ENCODE measurements around the gene LNX1.

The LNX1 gene

GRCh38 chr4:53479736-53480525, 111.4 kb downstream of the LNX1 start:
- TF ChIP-seq CTCF (IDR thresholded peaks at IDR 0.05; ENCODE audit: poor library complexity, severe bottlenecking): no peak
- H3K27me3 ChIP-seq (ENCODE audit: insufficient read depth, poor library complexity, severe bottlenecking): no peaks in the 10 kb centered on the region
- no peak overlapping the region for H3K4me3 ChIP-seq (ENCODE audit: severe bottlenecking)
- no peaks in the 10 kb centered on the region for H3K9me3 ChIP-seq (ENCODE audit: severe bottlenecking)
- peak overlapping the region; percentile 51 for H3K27ac ChIP-seq (ENCODE audit: poor library complexity, severe bottlenecking)
- ATAC-seq (ENCODE audit: low read depth) (peak; percentile 54; the same call in 2 of the 3 replicates), DNase-seq (ENCODE audit: low spot score) (no peak)
- H3K4me1 ChIP-seq (ENCODE audit: insufficient read depth, poor library complexity, severe bottlenecking): peaks cover 36% of the 10 kb centered on the region
- no peaks in the 10 kb centered on the region for H3K36me3 ChIP-seq (ENCODE audit: low read depth)

GRCh38 chr4:53478671-53479456, 112.4 kb downstream of the LNX1 start:
- Histone ChIP-seq H3K27me3 (ENCODE audit: insufficient read depth, poor library complexity, severe bottlenecking) (no peaks in the 10 kb centered on the region), H3K4me1 (ENCODE audit: insufficient read depth, poor library complexity, severe bottlenecking) (peaks cover 36% of the 10 kb centered on the region), H3K4me3 (ENCODE audit: severe bottlenecking) (no peak overlapping the region), H3K27ac (ENCODE audit: poor library complexity, severe bottlenecking) (peak overlapping the region; percentile 51), H3K36me3 (ENCODE audit: low read depth) (no peaks in the 10 kb centered on the region), H3K9me3 (ENCODE audit: severe bottlenecking) (no peaks in the 10 kb centered on the region)
- ATAC-seq (ENCODE audit: low read depth) (peak; percentile 53), DNase-seq (ENCODE audit: low spot score) (no peak)
- TF ChIP-seq CTCF (IDR thresholded peaks at IDR 0.05; ENCODE audit: poor library complexity, severe bottlenecking): no peak

- Histone ChIP-seq H3K27me3 (ENCODE audit: insufficient read depth, poor library complexity, severe bottlenecking) (no peaks in the 10 kb centered on the region), H3K4me1 (ENCODE audit: insufficient read depth, poor library complexity, severe bottlenecking) (peaks cover 36% of the 10 kb centered on the region), H3K9me3 (ENCODE audit: severe bottlenecking) (no peaks in the 10 kb centered on the region), H3K36me3 (ENCODE audit: low read depth) (no peaks in the 10 kb centered on the region), H3K4me3 (ENCODE audit: severe bottlenecking) (no peak overlapping the region), H3K27ac (ENCODE audit: poor library complexity, severe bottlenecking) (peak overlapping the region; percentile 67)
- ATAC-seq (ENCODE audit: low read depth): no peak
- no peak for TF ChIP-seq CTCF (IDR thresholded peaks at IDR 0.05; ENCODE audit: poor library complexity, severe bottlenecking)
- DNase-seq (ENCODE audit: low spot score): no peak
Measured at GRCh38 chr4:53477636-53478035, 113.7 kb downstream of the LNX1 start.

- DNase-seq (ENCODE audit: low spot score) (no peak), ATAC-seq (ENCODE audit: low read depth) (peak; percentile 69)
- Histone ChIP-seq H3K9me3 (ENCODE audit: severe bottlenecking) (no peaks in the 10 kb centered on the region), H3K4me1 (ENCODE audit: insufficient read depth, poor library complexity, severe bottlenecking) (peaks cover 36% of the 10 kb centered on the region), H3K27ac (ENCODE audit: poor library complexity, severe bottlenecking) (peak overlapping the region; percentile 67), H3K36me3 (ENCODE audit: low read depth) (no peaks in the 10 kb centered on the region), H3K27me3 (ENCODE audit: insufficient read depth, poor library complexity, severe bottlenecking) (no peaks in the 10 kb centered on the region), H3K4me3 (ENCODE audit: severe bottlenecking) (no peak overlapping the region)
- no peak for TF ChIP-seq CTCF (IDR thresholded peaks at IDR 0.05; ENCODE audit: poor library complexity, severe bottlenecking)
Measured at GRCh38 chr4:53477038-53477565, 114.2 kb downstream of the LNX1 start.
